Measurements from ENCODE around the gene IRAK2. TPM values are rescaled to one million over a fixed set of nuclear protein-coding genes. Genes with fewer than 3 reads are reported as not detected.

IRAK2 gene
- total RNA-seq, 2 donors from 2014 or later = 5.1 to 7.6 TPM

- peaks cover 3 to 22% of the 10 kb centered on the region in 2 donors for H3K36me3 ChIP-seq
- no peaks in the 10 kb centered on the region for H3K9me3 ChIP-seq
- 91% methylated on average over 13 of the region's 13 CpGs for WGBS
Observed at GRCh38 chr3:10279384-10280176, 114.9 kb downstream of the IRAK2 start.

GRCh38 chr3:10280177-10280529, 115.4 kb downstream of the IRAK2 start:
- intact Hi-C loops (cut with DNase I) = no loop called here

More at GRCh38 chr3:10279384-10280176, 114.9 kb downstream of the IRAK2 start:
- Histone ChIP-seq H3K4me1 (replicated peaks) (no peaks in the 10 kb centered on the region), H3K4me3 (no peak overlapping the region), H3K27ac (no peak overlapping the region), H3K27me3 (replicated peaks; ENCODE audit: insufficient read depth) (no peaks in the 10 kb centered on the region)
- intact Hi-C loops (cut with DNase I) = no loop called here
- TF ChIP-seq POLR2A (IDR thresholded peaks at IDR 0.05) (no peak), POLR2AphosphoS5 (IDR thresholded peaks at IDR 0.05) (no peak)
- TF ChIP-seq, protein P1, sequence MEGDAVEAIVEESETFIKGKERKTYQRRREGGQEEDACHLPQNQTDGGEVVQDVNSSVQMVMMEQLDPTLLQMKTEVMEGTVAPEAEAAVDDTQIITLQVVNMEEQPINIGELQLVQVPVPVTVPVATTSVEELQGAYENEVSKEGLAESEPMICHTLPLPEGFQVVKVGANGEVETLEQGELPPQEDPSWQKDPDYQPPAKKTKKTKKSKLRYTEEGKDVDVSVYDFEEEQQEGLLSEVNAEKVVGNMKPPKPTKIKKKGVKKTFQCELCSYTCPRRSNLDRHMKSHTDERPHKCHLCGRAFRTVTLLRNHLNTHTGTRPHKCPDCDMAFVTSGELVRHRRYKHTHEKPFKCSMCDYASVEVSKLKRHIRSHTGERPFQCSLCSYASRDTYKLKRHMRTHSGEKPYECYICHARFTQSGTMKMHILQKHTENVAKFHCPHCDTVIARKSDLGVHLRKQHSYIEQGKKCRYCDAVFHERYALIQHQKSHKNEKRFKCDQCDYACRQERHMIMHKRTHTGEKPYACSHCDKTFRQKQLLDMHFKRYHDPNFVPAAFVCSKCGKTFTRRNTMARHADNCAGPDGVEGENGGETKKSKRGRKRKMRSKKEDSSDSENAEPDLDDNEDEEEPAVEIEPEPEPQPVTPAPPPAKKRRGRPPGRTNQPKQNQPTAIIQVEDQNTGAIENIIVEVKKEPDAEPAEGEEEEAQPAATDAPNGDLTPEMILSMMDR (IDR thresholded peaks at IDR 0.05) = no peak
- no peak for DNase-seq (ENCODE audit: low spot score)

DNA sequence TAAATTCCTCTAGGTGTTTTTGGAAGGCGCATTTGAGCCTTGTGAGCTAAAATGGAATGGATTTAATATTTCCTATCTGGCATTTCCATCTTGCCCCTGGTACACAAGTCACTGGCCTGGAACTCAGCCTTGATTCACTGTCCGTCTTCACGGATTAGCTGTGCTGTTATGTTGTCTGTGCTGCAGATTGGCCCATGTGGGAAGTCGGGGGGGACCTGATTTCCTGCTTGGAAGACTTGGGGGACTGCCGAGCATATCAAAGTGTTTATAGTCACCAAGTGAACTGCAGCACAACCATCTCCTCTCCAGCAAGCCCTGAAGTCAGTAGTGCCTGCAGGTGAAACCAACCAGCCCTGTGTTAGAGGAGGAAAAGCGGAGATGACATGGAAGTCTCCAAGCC, 115.9 kb downstream of the IRAK2 start:
- peaks cover 3 to 22% of the 10 kb centered on the region in 2 donors for H3K36me3 ChIP-seq
- no peak overlapping the region for H3K27ac ChIP-seq
- no peaks in the 10 kb centered on the region for H3K9me3 ChIP-seq
- intact Hi-C loops (cut with DNase I) = no loop called here
- DNase-seq (ENCODE audit: low spot score) = no peak
- TF ChIP-seq POLR2A (IDR thresholded peaks at IDR 0.05) (no peak), POLR2AphosphoS5 (IDR thresholded peaks at IDR 0.05) (no peak)
- TF ChIP-seq, protein P1 (IDR thresholded peaks at IDR 0.05) = no peak
- 89% methylated on average over 6 of the region's 6 CpGs for WGBS
- no peaks in the 10 kb centered on the region for H3K27me3 ChIP-seq (replicated peaks; ENCODE audit: insufficient read depth)
- no peaks in the 10 kb centered on the region for H3K4me1 ChIP-seq (replicated peaks)
- no peak overlapping the region for H3K4me3 ChIP-seq

More at GRCh38 chr3:10280177-10280529, 115.4 kb downstream of the IRAK2 start:
- H3K27ac ChIP-seq = no peak overlapping the region
- WGBS = 76% methylated on average over 5 of the region's 5 CpGs
- peaks cover 3 to 22% of the 10 kb centered on the region in 2 donors for H3K36me3 ChIP-seq
- TF ChIP-seq POLR2AphosphoS5 (IDR thresholded peaks at IDR 0.05) (no peak), POLR2A (IDR thresholded peaks at IDR 0.05) (no peak)
- TF ChIP-seq, protein P1 (IDR thresholded peaks at IDR 0.05) = no peak
- DNase-seq (ENCODE audit: low spot score) = no peak
- H3K4me1 ChIP-seq (replicated peaks) = no peaks in the 10 kb centered on the region
- H3K4me3 ChIP-seq = no peak overlapping the region
- no peaks in the 10 kb centered on the region for H3K27me3 ChIP-seq (replicated peaks; ENCODE audit: insufficient read depth)
- no peaks in the 10 kb centered on the region for H3K9me3 ChIP-seq

GRCh38 chr3:10281951-10282350, 117.2 kb downstream of the IRAK2 start:
- H3K4me3 ChIP-seq = no peak overlapping the region
- DNase-seq (ENCODE audit: low spot score) = no peak
- no peaks in the 10 kb centered on the region for H3K27me3 ChIP-seq (replicated peaks; ENCODE audit: insufficient read depth)
- H3K4me1 ChIP-seq (replicated peaks) = no peaks in the 10 kb centered on the region
- peaks cover 3 to 22% of the 10 kb centered on the region in 2 donors for H3K36me3 ChIP-seq
- WGBS = 73% methylated on average over 5 of the region's 5 CpGs
- intact Hi-C loops (cut with DNase I) = no loop called here
- TF ChIP-seq, protein P1 (IDR thresholded peaks at IDR 0.05) = no peak
- TF ChIP-seq POLR2A (IDR thresholded peaks at IDR 0.05) = no peak
- TF ChIP-seq POLR2AphosphoS5 (IDR thresholded peaks at IDR 0.05) = no peak
- no peaks in the 10 kb centered on the region for H3K9me3 ChIP-seq
- H3K27ac ChIP-seq = no peak overlapping the region

DNA sequence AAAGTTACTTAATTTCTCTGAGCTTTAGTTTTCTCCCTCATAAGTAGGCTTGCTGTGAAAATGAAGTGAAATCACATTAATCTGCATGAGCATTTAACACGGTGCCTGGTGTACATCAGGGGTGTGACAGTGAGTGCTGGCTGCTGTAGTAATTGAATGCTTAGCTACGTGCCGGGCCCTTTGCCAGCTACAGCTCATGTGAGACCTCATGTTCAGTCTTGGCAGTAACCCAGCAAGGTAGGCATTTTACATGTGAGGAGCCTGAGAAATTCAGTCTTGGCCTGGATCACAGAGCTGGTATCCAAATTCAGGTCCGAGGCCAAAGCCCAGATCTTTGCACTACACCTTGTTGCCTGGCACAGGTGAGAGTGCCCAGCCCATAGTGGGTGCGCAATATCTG, 118.9 kb downstream of the IRAK2 start:
- H3K27me3 ChIP-seq (replicated peaks; ENCODE audit: insufficient read depth) = no peaks in the 10 kb centered on the region
- H3K4me1 ChIP-seq (replicated peaks) = no peaks in the 10 kb centered on the region
- intact Hi-C loops (cut with DNase I) = no loop called here
- peak overlapping the region in 1 of 2 donors; percentile 12 for H3K27ac ChIP-seq
- no peak overlapping the region for H3K4me3 ChIP-seq
- TF ChIP-seq POLR2A (IDR thresholded peaks at IDR 0.05) = no peak
- TF ChIP-seq POLR2AphosphoS5 (IDR thresholded peaks at IDR 0.05) = peak; percentile 56
- peak; percentile 86 for DNase-seq (ENCODE audit: low spot score)
- H3K9me3 ChIP-seq = no peaks in the 10 kb centered on the region
- H3K36me3 ChIP-seq = peaks cover 1 to 17% of the 10 kb centered on the region in 2 donors
- whole genome bisulfite sequencing = 40% methylated on average over 5 of the region's 5 CpGs
